HG02938 (cell line): ENCODE results near the gene CFAP45.

Source experiments
- ATAC-seq: cut with Tn5 transposase; IDR thresholded peaks from one replicate; pipeline ENCODE4 v1.9.1; 2021; ENCODE audit warnings: mild to moderate bottlenecking, moderate library complexity; ENCODE audit not compliant: unreplicated experiment

The CFAP45 gene

GRCh38 chr1:159883134-159883533 lies 16.8 kb downstream of the CFAP45 start:
- no peak for ATAC-seq

- no peak for ATAC-seq
These were observed 17.5 kb downstream of the CFAP45 start for GRCh38 chr1:159882527-159882862.

- no peak for ATAC-seq
These were observed 18.1 kb downstream of the CFAP45 start for GRCh38 chr1:159881622-159882526.

GRCh38 chr1:159880430-159880829 lies 19.5 kb downstream of the CFAP45 start:
- no peak for ATAC-seq

- ATAC-seq, result no peak
These were observed 20.0 kb downstream of the CFAP45 start for GRCh38 chr1:159879977-159880376.

- ATAC-seq, result no peak
These were observed 20.8 kb downstream of the CFAP45 start for GRCh38 chr1:159879136-159879535.

- no peak for ATAC-seq
These were observed 22.1 kb downstream of the CFAP45 start for GRCh38 chr1:159877695-159878444.

GRCh38 chr1:159873530-159874143 lies 26.3 kb downstream of the CFAP45 start:
- no peak for ATAC-seq

- no peak for ATAC-seq
These were observed 27.1 kb downstream of the CFAP45 start for GRCh38 chr1:159872891-159873290.

- ATAC-seq, result no peak
These were observed 29.3 kb downstream of the CFAP45 start for GRCh38 chr1:159870704-159871103.

GRCh38 chr1:159869607-159870006 lies 30.4 kb downstream of the CFAP45 start:
- no peak for ATAC-seq

- no peak for ATAC-seq
These were observed 30.8 kb downstream of the CFAP45 start for GRCh38 chr1:159869173-159869572.

- no peak for ATAC-seq
These were observed 31.2 kb downstream of the CFAP45 start for GRCh38 chr1:159868766-159869165.

GRCh38 chr1:159867664-159868026 lies 32.3 kb downstream of the CFAP45 start:
- ATAC-seq, result no peak

GRCh38 chr1:159866905-159867663 lies 32.9 kb downstream of the CFAP45 start:
- ATAC-seq, result no peak

GRCh38 chr1:159866066-159866465 lies 33.9 kb downstream of the CFAP45 start:
- ATAC-seq, result no peak

GRCh38 chr1:159864262-159864661 lies 35.7 kb downstream of the CFAP45 start:
- no peak for ATAC-seq

GRCh38 chr1:159862557-159862956 lies 37.4 kb downstream of the CFAP45 start, which contains the start of gene VSIG8:
VSIG8 (minus strand) TSS chr1:159862657; CDS start chr1:159862521, 136 bp downstream.
- ATAC-seq, result no peak

GRCh38 chr1:159862031-159862430 lies 37.9 kb downstream of the CFAP45 start:
- ATAC-seq, result no peak

GRCh38 chr1:159861218-159861617 lies 38.7 kb downstream of the CFAP45 start:
- no peak for ATAC-seq

GRCh38 chr1:159860456-159860855 lies 39.5 kb downstream of the CFAP45 start:
- no peak for ATAC-seq
